ENCODE data around the gene CELF4.
A peak's percentile ranks its signal among the peaks of the same experiment; 100 is the strongest.

The CELF4 gene

GRCh38 chr18:37264956-37265355, 300.6 kb downstream of the CELF4 start:
- H3K36me3 Mint-ChIP-seq (ENCODE audit: low read depth), result no peaks in the 10 kb centered on the region
- H3K4me3 Mint-ChIP-seq, result no peak overlapping the region
- H3K27ac Mint-ChIP-seq, result no peak overlapping the region
- H3K27me3 Mint-ChIP-seq, result peaks cover 3% of the 10 kb centered on the region
- no peaks in the 10 kb centered on the region for H3K4me1 Mint-ChIP-seq
- H3K9me3 Mint-ChIP-seq, result peaks cover 4% of the 10 kb centered on the region
- no peak for ATAC-seq
- no peak for DNase-seq

GRCh38 chr18:37261988-37262387, 303.6 kb downstream of the CELF4 start:
- peaks cover 4% of the 10 kb centered on the region for H3K9me3 Mint-ChIP-seq
- H3K27ac Mint-ChIP-seq, result no peak overlapping the region
- no peaks in the 10 kb centered on the region for H3K36me3 Mint-ChIP-seq (ENCODE audit: low read depth)
- no peak for ATAC-seq
- no peak for DNase-seq
- H3K4me3 Mint-ChIP-seq, result no peak overlapping the region
- peaks cover 8% of the 10 kb centered on the region for H3K27me3 Mint-ChIP-seq
- no peaks in the 10 kb centered on the region for H3K4me1 Mint-ChIP-seq

GRCh38 chr18:37261246-37261840, 304.3 kb downstream of the CELF4 start:
- no peak for ATAC-seq
- Mint-ChIP-seq H3K4me1 (no peaks in the 10 kb centered on the region), H3K9me3 (peaks cover 4% of the 10 kb centered on the region), H3K27me3 (peaks cover 8% of the 10 kb centered on the region), H3K4me3 (no peak overlapping the region), H3K27ac (no peak overlapping the region), H3K36me3 (ENCODE audit: low read depth) (no peaks in the 10 kb centered on the region)
- no peak for DNase-seq

- Mint-ChIP-seq H3K4me3 (no peak overlapping the region), H3K4me1 (no peaks in the 10 kb centered on the region), H3K9me3 (peaks cover 4% of the 10 kb centered on the region), H3K27ac (no peak overlapping the region), H3K27me3 (peaks cover 16% of the 10 kb centered on the region), H3K36me3 (ENCODE audit: low read depth) (no peaks in the 10 kb centered on the region)
- no peak for DNase-seq
- ATAC-seq, result no peak
These were observed 305.1 kb downstream of the CELF4 start for GRCh38 chr18:37260367-37261093.

- no peak for ATAC-seq
- peaks cover 22% of the 10 kb centered on the region for H3K27me3 Mint-ChIP-seq
- peaks cover 3% of the 10 kb centered on the region for H3K4me1 Mint-ChIP-seq
- no peaks in the 10 kb centered on the region for H3K36me3 Mint-ChIP-seq (ENCODE audit: low read depth)
- no peak for DNase-seq
- no peaks in the 10 kb centered on the region for H3K9me3 Mint-ChIP-seq
- no peak overlapping the region for H3K27ac Mint-ChIP-seq
- H3K4me3 Mint-ChIP-seq, result no peak overlapping the region
These were observed 305.9 kb downstream of the CELF4 start for GRCh38 chr18:37259711-37260110.

- Mint-ChIP-seq H3K36me3 (ENCODE audit: low read depth) (no peaks in the 10 kb centered on the region), H3K27me3 (peaks cover 26% of the 10 kb centered on the region), H3K4me3 (no peak overlapping the region), H3K4me1 (peaks cover 6% of the 10 kb centered on the region), H3K27ac (no peak overlapping the region), H3K9me3 (no peaks in the 10 kb centered on the region)
- no peak for ATAC-seq
- DNase-seq, result no peak
These were observed 306.8 kb downstream of the CELF4 start for GRCh38 chr18:37258819-37259218.

- H3K4me1 Mint-ChIP-seq, result peaks cover 6% of the 10 kb centered on the region
- H3K9me3 Mint-ChIP-seq, result no peaks in the 10 kb centered on the region
- H3K36me3 Mint-ChIP-seq (ENCODE audit: low read depth), result no peaks in the 10 kb centered on the region
- no peak overlapping the region for H3K4me3 Mint-ChIP-seq
- no peak overlapping the region for H3K27ac Mint-ChIP-seq
- H3K27me3 Mint-ChIP-seq, result peaks cover 26% of the 10 kb centered on the region
- no peak for ATAC-seq
- no peak for DNase-seq
These were observed 307.5 kb downstream of the CELF4 start for GRCh38 chr18:37258131-37258530.

- no peak for DNase-seq
- no peak overlapping the region for H3K27ac Mint-ChIP-seq
- no peaks in the 10 kb centered on the region for H3K9me3 Mint-ChIP-seq
- peaks cover 8% of the 10 kb centered on the region for H3K4me1 Mint-ChIP-seq
- no peaks in the 10 kb centered on the region for H3K36me3 Mint-ChIP-seq (ENCODE audit: low read depth)
- ATAC-seq, result no peak
- H3K27me3 Mint-ChIP-seq, result peaks cover 51% of the 10 kb centered on the region
- H3K4me3 Mint-ChIP-seq, result peak overlapping the region; percentile 54
These were observed 310.6 kb downstream of the CELF4 start for GRCh38 chr18:37254973-37255372.

- Mint-ChIP-seq H3K4me3 (peak overlapping the region; percentile 54), H3K4me1 (peaks cover 8% of the 10 kb centered on the region), H3K27me3 (peaks cover 50% of the 10 kb centered on the region), H3K9me3 (no peaks in the 10 kb centered on the region), H3K27ac (no peak overlapping the region), H3K36me3 (ENCODE audit: low read depth) (no peaks in the 10 kb centered on the region)
- DNase-seq (no peak), ATAC-seq (no peak)
These were observed 311.3 kb downstream of the CELF4 start for GRCh38 chr18:37254236-37254754.

GRCh38 chr18:37253394-37254235, 312.0 kb downstream of the CELF4 start:
- H3K9me3 Mint-ChIP-seq, result no peaks in the 10 kb centered on the region
- ATAC-seq (no peak), DNase-seq (no peak)
- H3K27ac Mint-ChIP-seq, result no peak overlapping the region
- H3K4me3 Mint-ChIP-seq, result no peak overlapping the region
- no peaks in the 10 kb centered on the region for H3K36me3 Mint-ChIP-seq (ENCODE audit: low read depth)
- H3K27me3 Mint-ChIP-seq, result peaks cover 52% of the 10 kb centered on the region
- peaks cover 8% of the 10 kb centered on the region for H3K4me1 Mint-ChIP-seq

GRCh38 chr18:37252854-37253393, 312.7 kb downstream of the CELF4 start:
- no peak for ATAC-seq
- no peak overlapping the region for H3K4me3 Mint-ChIP-seq

GRCh38 chr18:37252342-37252741, 313.3 kb downstream of the CELF4 start:
- H3K4me3 Mint-ChIP-seq, result no peak overlapping the region
- H3K4me1 Mint-ChIP-seq, result peaks cover 8% of the 10 kb centered on the region
- no peak for ATAC-seq

More at GRCh38 chr18:37252854-37253393, 312.7 kb downstream of the CELF4 start:
- no peak overlapping the region for H3K27ac Mint-ChIP-seq
- DNase-seq, result no peak
- peaks cover 52% of the 10 kb centered on the region for H3K27me3 Mint-ChIP-seq
- H3K4me1 Mint-ChIP-seq, result peaks cover 8% of the 10 kb centered on the region
- no peaks in the 10 kb centered on the region for H3K9me3 Mint-ChIP-seq
- no peaks in the 10 kb centered on the region for H3K36me3 Mint-ChIP-seq (ENCODE audit: low read depth)

GRCh38 chr18:37251679-37252078, 313.9 kb downstream of the CELF4 start:
- H3K4me1 Mint-ChIP-seq, result peaks cover 8% of the 10 kb centered on the region
- no peak for DNase-seq
- no peaks in the 10 kb centered on the region for H3K36me3 Mint-ChIP-seq (ENCODE audit: low read depth)
- no peak for ATAC-seq
- H3K27me3 Mint-ChIP-seq, result peaks cover 56% of the 10 kb centered on the region
- no peaks in the 10 kb centered on the region for H3K9me3 Mint-ChIP-seq
- no peak overlapping the region for H3K27ac Mint-ChIP-seq
- H3K4me3 Mint-ChIP-seq, result no peak overlapping the region

More at GRCh38 chr18:37252342-37252741, 313.3 kb downstream of the CELF4 start:
- Mint-ChIP-seq H3K9me3 (no peaks in the 10 kb centered on the region), H3K36me3 (ENCODE audit: low read depth) (no peaks in the 10 kb centered on the region), H3K27ac (no peak overlapping the region), H3K27me3 (peaks cover 52% of the 10 kb centered on the region)
- no peak for DNase-seq

- peaks cover 48% of the 10 kb centered on the region for H3K27me3 Mint-ChIP-seq
- H3K36me3 Mint-ChIP-seq (ENCODE audit: low read depth), result no peaks in the 10 kb centered on the region
- no peak overlapping the region for H3K27ac Mint-ChIP-seq
- no peak for DNase-seq
- peaks cover 8% of the 10 kb centered on the region for H3K4me1 Mint-ChIP-seq
- no peak overlapping the region for H3K4me3 Mint-ChIP-seq
- H3K9me3 Mint-ChIP-seq, result no peaks in the 10 kb centered on the region
- no peak for ATAC-seq
These were observed 315.5 kb downstream of the CELF4 start for GRCh38 chr18:37249895-37250618.

All from activated naive CD8-positive, alpha-beta T cell treated with anti-CD3 and anti-CD28 coated beads, Interleukin-2, amount 50 U/mL, for 24 hours (primary cell).